H1 (cell line): Measurements from ENCODE around the gene RUBCN. TPM values are rescaled to one million over a fixed set of nuclear protein-coding genes. Genes with fewer than 3 reads are reported as not detected.
"Not testable (repeated sequence)": the region's sequence is repeated elsewhere in the genome, so short reads cannot be mapped to it uniquely, and the experiment has no call there.

Experiments
- CTCF ChIA-PET: fragments of 300-600 bp; sonication (Branson Sonifier 250); formaldehyde crosslinking; loops from one replicate; lab custom pipeline; 2021; ENCODE audit not compliant: partially characterized antibody; lab: Charles Lee
- POLR2A ChIA-PET: fragments of 300-600 bp; sonication (Branson Sonifier 250); formaldehyde crosslinking; loops from one replicate; lab custom pipeline; 2021; ENCODE audit warnings: inconsistent platforms; ENCODE audit not compliant: partially characterized antibody; lab: Charles Lee
- DNase-seq, 2 experiments: peaks; one replicate each; pipeline versions ENCODE4 v3.0.0 to v3.0.0-alpha.2; 2010 to 2022; ENCODE audit warnings: low spot score in 2 of 2, low read depth in 1 of 2, mixed read lengths in 1 of 2
- FAIRE-seq: peaks from 2 replicates; lab custom pipeline; 2011; peaks lifted over from hg19 to GRCh38; lab: Jason Lieb, UNC
- H2AFZ ChIP-seq: 2 replicates; pipeline ENCODE4 v1.8.1; 2012; ENCODE audit warnings: low read length, inconsistent platforms
- H2AK5ac ChIP-seq: 2 replicates; pipeline ENCODE4 v1.6.1; 2013; ENCODE audit warnings: low read depth, low read length
- H2BK120ac ChIP-seq: replicated peaks from 2 replicates; pipeline ENCODE3; 2013; ENCODE audit warnings: low read depth, low read length, inconsistent platforms
- H2BK12ac ChIP-seq: 2 replicates; pipeline ENCODE4 v1.6.1; 2013; ENCODE audit warnings: low read depth, low read length
- H2BK15ac ChIP-seq: 2 replicates; pipeline ENCODE4 v1.6.1; 2013; ENCODE audit warnings: low read length
- H2BK20ac ChIP-seq: 2 replicates; pipeline ENCODE4 v1.6.1; 2013; ENCODE audit warnings: low read length
- H2BK5ac ChIP-seq: 2 replicates; pipeline ENCODE4 v1.6.1; 2013; ENCODE audit warnings: low read depth, low read length
- H3K14ac ChIP-seq: 2 replicates; pipeline ENCODE4 v1.6.1; 2013; ENCODE audit warnings: inconsistent platforms; ENCODE audit not compliant: insufficient read length
- H3K18ac ChIP-seq: 2 replicates; pipeline ENCODE4 v1.6.1; 2013; ENCODE audit warnings: low read length; ENCODE audit errors: extremely low read depth
- H3K23ac ChIP-seq: 2 replicates; pipeline ENCODE4 v1.6.1; 2013; ENCODE audit warnings: inconsistent platforms; ENCODE audit not compliant: insufficient read length
- H3K23me2 ChIP-seq: 2 replicates; pipeline ENCODE4 v1.6.1; 2013; ENCODE audit warnings: low read depth, low read length
- H3K27ac ChIP-seq: 2 replicates; pipeline ENCODE4 v1.6.1; 2011; ENCODE audit warnings: low read depth, low read length, inconsistent platforms
- H3K27me3 ChIP-seq, 4 experiments: replicated peaks in 1 of 4; 1 replicate in 1 of 4; 2 replicates in 3 of 4; pipeline versions ENCODE4 v1.6.1 to v1.8.1; 2011 to 2013; ENCODE audit warnings: low read length in 3 of 4, mild to moderate bottlenecking in 3 of 4, inconsistent platforms in 2 of 4, mixed read lengths in 2 of 4, moderate library complexity in 1 of 4; ENCODE audit not compliant: control insufficient read depth in 3 of 4, insufficient read depth in 3 of 4; ENCODE audit errors: extremely low read depth in 1 of 4
- H3K36me3 ChIP-seq, 4 experiments: 2 replicates each; pipeline versions ENCODE4 v1.6.1 to v1.8.1; 2011 to 2013; ENCODE audit warnings: mild to moderate bottlenecking in 4 of 4, low read length in 3 of 4, moderate library complexity in 2 of 4, control low read depth in 1 of 4, inconsistent platforms in 1 of 4; ENCODE audit not compliant: insufficient read depth in 4 of 4, control insufficient read depth in 2 of 4
- H3K4ac ChIP-seq: replicated peaks from 2 replicates; pipeline ENCODE3; 2013; ENCODE audit warnings: low read length, low read depth, mixed read lengths, inconsistent platforms; ENCODE audit not compliant: insufficient read length
- H3K4me1 ChIP-seq, 4 experiments: replicated peaks in 1 of 4; 1 replicate in 1 of 4; 2 replicates in 3 of 4; pipeline versions ENCODE4 v1.6.1 to v1.8.1; 2011 to 2013; ENCODE audit warnings: low read length in 3 of 4, inconsistent platforms in 2 of 4, mixed read lengths in 1 of 4; ENCODE audit not compliant: insufficient read depth in 4 of 4, control insufficient read depth in 3 of 4
- H3K4me2 ChIP-seq, 2 experiments: 2 replicates each; pipeline versions ENCODE4 v1.6.1 to v1.8.1; 2011 to 2013; ENCODE audit warnings: low read depth in 2 of 2, low read length in 2 of 2, control low read depth in 1 of 2, inconsistent platforms in 1 of 2, mild to moderate bottlenecking in 1 of 2; ENCODE audit not compliant: insufficient read depth in 1 of 2
- H3K4me3 ChIP-seq, 4 experiments: fragments of 200-600, 300-600 bp in 1 of 4; sonication (generic), shearing (Covaris generic), sonication (Bioruptor Twin) in 1 of 4; 2 replicates each; pipeline versions ENCODE4 v1.5.1 to v1.8.1; 2011 to 2016; ENCODE audit warnings: low read length in 4 of 4, low read depth in 3 of 4, control low read depth in 2 of 4, inconsistent platforms in 2 of 4, mild to moderate bottlenecking in 2 of 4, mixed read lengths in 1 of 4, moderate library complexity in 1 of 4; ENCODE audit not compliant: insufficient read depth in 2 of 4; ENCODE audit errors: extremely low read depth in 1 of 4
- H3K56ac ChIP-seq: replicated peaks from 2 replicates; pipeline ENCODE3; 2013; ENCODE audit warnings: low read depth, mild to moderate bottlenecking, mixed read lengths, low read length, inconsistent platforms; ENCODE audit not compliant: insufficient read length
- H3K79me1 ChIP-seq: 2 replicates; pipeline ENCODE4 v1.6.1; 2013; ENCODE audit warnings: low read depth, low read length, control low read depth
- H3K79me2 ChIP-seq, 2 experiments: 2 replicates each; pipeline versions ENCODE4 v1.6.1 to v1.8.1; 2012 to 2013; ENCODE audit warnings: low read length in 2 of 2, mild to moderate bottlenecking in 2 of 2, inconsistent platforms in 1 of 2; ENCODE audit not compliant: insufficient read depth in 2 of 2, control insufficient read depth in 1 of 2
- H3K9ac ChIP-seq, 4 experiments: replicated peaks in 1 of 4; 1 replicate in 1 of 4; 2 replicates in 3 of 4; pipeline versions ENCODE4 v1.6.1 to v1.8.1; 2011 to 2013; ENCODE audit warnings: low read depth in 3 of 4, low read length in 3 of 4, control low read depth in 2 of 4, mild to moderate bottlenecking in 2 of 4, moderate library complexity in 2 of 4, inconsistent platforms in 1 of 4; ENCODE audit errors: extremely low read depth in 1 of 4
- H3K9me3 ChIP-seq, 2 experiments: 2 replicates each; pipeline versions ENCODE4 v1.6.1 to v1.8.1; 2012 to 2013; ENCODE audit warnings: mild to moderate bottlenecking in 2 of 2, moderate library complexity in 2 of 2, control low read depth in 1 of 2, inconsistent platforms in 1 of 2, low read depth in 1 of 2, low read length in 1 of 2, mixed read lengths in 1 of 2; ENCODE audit not compliant: insufficient read depth in 2 of 2
- H4K20me1 ChIP-seq, 2 experiments: replicated peaks in 1 of 2; 2 replicates each; pipeline versions ENCODE3 to v1.8.1; 2011 to 2013; ENCODE audit warnings: inconsistent platforms in 2 of 2, low read length in 2 of 2, mild to moderate bottlenecking in 1 of 2; ENCODE audit not compliant: insufficient read depth in 2 of 2, control insufficient read depth in 1 of 2
- H4K5ac ChIP-seq: 2 replicates; pipeline ENCODE4 v1.6.1; 2013; ENCODE audit warnings: low read length, low read depth, mixed read lengths, inconsistent platforms; ENCODE audit not compliant: insufficient read length
- H4K8ac ChIP-seq: 2 replicates; pipeline ENCODE4 v1.8.0; 2013; ENCODE audit warnings: mild to moderate bottlenecking, moderate library complexity, low read length, inconsistent platforms; ENCODE audit not compliant: insufficient read depth; ENCODE audit errors: extremely low read depth
- H4K91ac ChIP-seq: replicated peaks from 2 replicates; pipeline ENCODE3; 2013; ENCODE audit warnings: low read length, mixed read lengths, inconsistent platforms; ENCODE audit not compliant: insufficient read length
- WGBS, 2 experiments: shearing (Covaris generic) in 1 of 2; methylation state at CpG; one replicate each; pipeline versions ENCODE4 v1.1.6 to v1.1.7; 2013 to 2015; ENCODE audit warnings: low lambda C conversion rate in 2 of 2, mixed read lengths in 2 of 2, inconsistent platforms in 1 of 2, low coverage in 1 of 2, missing lambda C conversion rate in 1 of 2; ENCODE audit not compliant: insufficient replicate concordance in 2 of 2, insufficient coverage in 1 of 2, insufficient read length in 1 of 2; ENCODE audit errors: extremely low coverage in 1 of 2, missing lambda C conversion rate in 1 of 2; 5-methylcytosine and 5-hydroxymethylcytosine counted together
- polyA plus RNA-seq, 7 experiments: library from polyadenylated mRNA; depleted of rRNA in 3 of 7; stranded (reverse) in 5 of 7; unstranded in 2 of 7; fragments of >200 nt in 5 of 7; fragments of 200-250 nt in 2 of 7; gene quantifications; 1 replicate in 5 of 7; 2 replicates in 1 of 7; 4 replicates in 1 of 7; pipeline versions ENCODE4 v1.2.1 to v1.2.3, GENCODE V29; 2011 to 2013; ENCODE audit warnings: missing spikeins in 2 of 7, mixed read lengths in 2 of 7
- total RNA-seq: library from RNA; stranded (reverse); fragmentation: NEBNext Ultra II Directional; extraction: Animal tissue kit (Norgen Biotek cat#: 25700); gene quantifications from 2 replicates; pipeline ENCODE4 v1.2.1, GENCODE V29; 2021

Gene RUBCN
- total and polyA plus RNA-seq, 2 of the 8 experiments (the other 6 are each of a cell fraction or from before 2014, with no cell fraction given): 9.3 to 21.9 TPM

DNA sequence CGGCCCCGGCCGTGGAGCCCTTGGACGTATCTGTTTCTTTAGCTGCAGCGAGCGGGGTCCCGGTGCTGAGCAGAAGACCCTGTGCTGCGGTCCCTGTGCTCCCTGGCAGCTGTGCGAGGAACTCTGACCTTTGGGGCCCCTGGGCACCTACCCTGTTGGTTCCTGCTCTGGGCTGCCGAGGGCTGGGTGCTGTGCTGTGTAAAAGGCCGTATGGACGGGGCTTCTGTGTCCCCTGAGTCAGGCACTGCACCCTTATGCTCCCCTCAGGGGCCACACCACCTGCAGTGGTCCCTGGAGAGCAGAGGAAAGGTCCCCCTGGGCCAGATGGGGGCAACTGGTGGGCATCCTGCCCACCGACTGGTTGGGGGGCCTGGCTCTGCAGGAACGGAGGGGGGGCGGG lies 71.2 kb downstream of the RUBCN start:
- H3K36me3 ChIP-seq, H2BK12ac ChIP-seq, H3K4ac ChIP-seq, H3K79me1 ChIP-seq, H3K23me2 ChIP-seq, H3K56ac ChIP-seq, H3K18ac ChIP-seq, H2AK5ac ChIP-seq, H3K27ac ChIP-seq, H3K9ac ChIP-seq, H2AFZ ChIP-seq, DNase-seq, H3K4me2 ChIP-seq, H3K27me3 ChIP-seq, H4K5ac ChIP-seq, H3K23ac ChIP-seq, H3K4me1 ChIP-seq, H2BK20ac ChIP-seq, POLR2A ChIA-PET, H4K8ac ChIP-seq, H3K14ac ChIP-seq, H3K79me2 ChIP-seq, H3K9me3 ChIP-seq, H2BK15ac ChIP-seq, H4K91ac ChIP-seq, H2BK5ac ChIP-seq, FAIRE-seq, H2BK120ac ChIP-seq, H4K20me1 ChIP-seq, CTCF ChIA-PET, H3K4me3 ChIP-seq: not testable (repeated sequence)
- no CpG with 5 or more reads among the region's 15 CpGs for WGBS, 2 experiments

DNA sequence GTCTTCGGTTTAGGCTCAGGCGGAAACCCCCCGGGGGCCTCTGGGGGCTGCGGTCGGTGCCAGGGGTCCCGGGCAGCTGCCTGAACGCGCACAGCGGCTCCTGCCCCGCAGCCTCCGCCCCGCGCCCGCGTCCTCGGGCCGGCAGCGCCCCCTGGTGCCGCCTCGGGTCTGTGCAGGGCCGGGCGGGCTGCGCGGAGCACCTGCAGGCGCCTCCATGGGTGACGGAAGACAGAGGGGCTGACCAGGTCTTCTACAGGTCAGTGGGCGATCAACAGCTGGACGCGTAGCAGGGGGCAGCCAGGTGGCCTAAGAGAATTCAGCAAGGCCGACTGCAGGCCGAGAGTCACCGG lies 71.6 kb downstream of the RUBCN start:
- DNase-seq, H3K79me2 ChIP-seq, H3K23me2 ChIP-seq, H3K27ac ChIP-seq, H4K91ac ChIP-seq, H2BK15ac ChIP-seq, FAIRE-seq, H3K9ac ChIP-seq, H2BK120ac ChIP-seq, H3K27me3 ChIP-seq, H3K79me1 ChIP-seq, H4K8ac ChIP-seq, H2BK20ac ChIP-seq, H3K18ac ChIP-seq, H2AFZ ChIP-seq, H4K20me1 ChIP-seq, H3K56ac ChIP-seq, H2AK5ac ChIP-seq, H3K36me3 ChIP-seq, H2BK12ac ChIP-seq, H3K4ac ChIP-seq, POLR2A ChIA-PET, H3K9me3 ChIP-seq, H4K5ac ChIP-seq, CTCF ChIA-PET, H3K4me1 ChIP-seq, H3K23ac ChIP-seq, H2BK5ac ChIP-seq, H3K14ac ChIP-seq: not testable (repeated sequence)
- H3K4me2 ChIP-seq: peak overlapping the region; percentile 57 to 69
- peak overlapping the region in 2 of 4 experiments; percentile 27 to 50; a peak in 4 of 8 replicates for H3K4me3 ChIP-seq
- 3% methylated on average over 3 of the region's 32 CpGs; no CpG with 5 or more reads in 1 of the 2 experiments for WGBS, 2 experiments
